Mammary epithelial cell (primary cell): Measurements from ENCODE around the gene WDR27.
"Not testable (repeated sequence)": the region's sequence is repeated elsewhere in the genome, so short reads cannot be mapped to it uniquely, and the experiment has no call there.

Source experiments
- EZH2 ChIP-seq: IDR thresholded peaks from 2 replicates; pipeline ENCODE4 v1.6.1; 2012; ENCODE audit warnings: low read length, inconsistent platforms, borderline replicate concordance
- TF ChIP-seq, protein P1 (sequence below), 2 donors: IDR thresholded peaks in 1 of 2; conservative IDR thresholded peaks in 1 of 2; 2 replicates each; pipeline ENCODE4 v1.5.1; 2011 to 2012; ENCODE audit warnings: inconsistent platforms in 2 of 2, low read length in 2 of 2, mild to moderate bottlenecking in 2 of 2, control low read depth in 1 of 2, low read depth in 1 of 2; ENCODE audit not compliant: insufficient read depth in 1 of 2; ENCODE audit errors: extremely low read depth in 1 of 2

GRCh38 chr6:169608609-169609008, 93.2 kb downstream of the WDR27 start:
- TF ChIP-seq, protein P1, sequence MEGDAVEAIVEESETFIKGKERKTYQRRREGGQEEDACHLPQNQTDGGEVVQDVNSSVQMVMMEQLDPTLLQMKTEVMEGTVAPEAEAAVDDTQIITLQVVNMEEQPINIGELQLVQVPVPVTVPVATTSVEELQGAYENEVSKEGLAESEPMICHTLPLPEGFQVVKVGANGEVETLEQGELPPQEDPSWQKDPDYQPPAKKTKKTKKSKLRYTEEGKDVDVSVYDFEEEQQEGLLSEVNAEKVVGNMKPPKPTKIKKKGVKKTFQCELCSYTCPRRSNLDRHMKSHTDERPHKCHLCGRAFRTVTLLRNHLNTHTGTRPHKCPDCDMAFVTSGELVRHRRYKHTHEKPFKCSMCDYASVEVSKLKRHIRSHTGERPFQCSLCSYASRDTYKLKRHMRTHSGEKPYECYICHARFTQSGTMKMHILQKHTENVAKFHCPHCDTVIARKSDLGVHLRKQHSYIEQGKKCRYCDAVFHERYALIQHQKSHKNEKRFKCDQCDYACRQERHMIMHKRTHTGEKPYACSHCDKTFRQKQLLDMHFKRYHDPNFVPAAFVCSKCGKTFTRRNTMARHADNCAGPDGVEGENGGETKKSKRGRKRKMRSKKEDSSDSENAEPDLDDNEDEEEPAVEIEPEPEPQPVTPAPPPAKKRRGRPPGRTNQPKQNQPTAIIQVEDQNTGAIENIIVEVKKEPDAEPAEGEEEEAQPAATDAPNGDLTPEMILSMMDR (conservative IDR thresholded peaks at IDR 0.05 in 1 of 2, IDR thresholded peaks at IDR 0.05 in 1 of 2; ENCODE audit: extremely low read depth in 1 of 2, insufficient read depth in 1 of 2, low read depth in 1 of 2, low read length in 2 of 2), result not testable (repeated sequence)
- not testable (repeated sequence) for TF ChIP-seq EZH2
